ENCODE measurements around the gene XYLT1.

DNA sequence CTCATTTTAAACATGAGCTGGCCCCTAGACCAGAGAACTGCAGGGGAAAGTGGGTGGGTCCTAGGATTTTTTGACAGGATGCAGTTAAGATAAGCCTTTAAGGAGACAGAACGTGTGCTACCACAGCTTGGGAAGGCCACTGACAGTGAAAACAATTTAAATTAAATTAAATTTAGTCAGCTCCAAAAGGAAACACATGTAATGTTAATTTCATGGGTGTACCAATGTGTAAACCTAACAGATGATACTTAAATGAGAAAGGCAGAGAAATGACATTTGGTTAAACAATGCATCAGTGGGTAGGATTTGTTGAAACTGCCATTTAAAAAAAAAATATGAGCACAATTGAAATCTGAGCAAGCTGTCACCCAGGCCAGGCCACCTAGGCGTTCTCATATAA, 250.8 kb downstream of the XYLT1 start:
- no peak for TF ChIP-seq RFX5 (IDR thresholded peaks at IDR 0.05; ENCODE audit: low read depth, low read length)
- TF ChIP-seq, protein P1, sequence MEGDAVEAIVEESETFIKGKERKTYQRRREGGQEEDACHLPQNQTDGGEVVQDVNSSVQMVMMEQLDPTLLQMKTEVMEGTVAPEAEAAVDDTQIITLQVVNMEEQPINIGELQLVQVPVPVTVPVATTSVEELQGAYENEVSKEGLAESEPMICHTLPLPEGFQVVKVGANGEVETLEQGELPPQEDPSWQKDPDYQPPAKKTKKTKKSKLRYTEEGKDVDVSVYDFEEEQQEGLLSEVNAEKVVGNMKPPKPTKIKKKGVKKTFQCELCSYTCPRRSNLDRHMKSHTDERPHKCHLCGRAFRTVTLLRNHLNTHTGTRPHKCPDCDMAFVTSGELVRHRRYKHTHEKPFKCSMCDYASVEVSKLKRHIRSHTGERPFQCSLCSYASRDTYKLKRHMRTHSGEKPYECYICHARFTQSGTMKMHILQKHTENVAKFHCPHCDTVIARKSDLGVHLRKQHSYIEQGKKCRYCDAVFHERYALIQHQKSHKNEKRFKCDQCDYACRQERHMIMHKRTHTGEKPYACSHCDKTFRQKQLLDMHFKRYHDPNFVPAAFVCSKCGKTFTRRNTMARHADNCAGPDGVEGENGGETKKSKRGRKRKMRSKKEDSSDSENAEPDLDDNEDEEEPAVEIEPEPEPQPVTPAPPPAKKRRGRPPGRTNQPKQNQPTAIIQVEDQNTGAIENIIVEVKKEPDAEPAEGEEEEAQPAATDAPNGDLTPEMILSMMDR (conservative IDR thresholded peaks at IDR 0.05; ENCODE audit: low read depth, low read length) = no peak
- no peak for TF ChIP-seq FOS (IDR thresholded peaks at IDR 0.05; ENCODE audit: low read depth, low read length)
- no peak for TF ChIP-seq RAD21 (IDR thresholded peaks at IDR 0.05; ENCODE audit: low read length)
- no peak for TF ChIP-seq POLR2A (IDR thresholded peaks at IDR 0.05; ENCODE audit: low read depth, low read length)
- no peak for TF ChIP-seq MAZ (IDR thresholded peaks at IDR 0.05; ENCODE audit: borderline replicate concordance, low read depth, low read length)
- no peak for TF ChIP-seq SMC3 (IDR thresholded peaks at IDR 0.05; ENCODE audit: low read depth, low read length)
- no peak for TF ChIP-seq MXI1 (IDR thresholded peaks at IDR 0.05; ENCODE audit: borderline replicate concordance, low read depth, low read length)
- TF ChIP-seq CEBPB (IDR thresholded peaks at IDR 0.05; ENCODE audit: low read depth, low read length) = no peak
- TF ChIP-seq, protein P2, sequence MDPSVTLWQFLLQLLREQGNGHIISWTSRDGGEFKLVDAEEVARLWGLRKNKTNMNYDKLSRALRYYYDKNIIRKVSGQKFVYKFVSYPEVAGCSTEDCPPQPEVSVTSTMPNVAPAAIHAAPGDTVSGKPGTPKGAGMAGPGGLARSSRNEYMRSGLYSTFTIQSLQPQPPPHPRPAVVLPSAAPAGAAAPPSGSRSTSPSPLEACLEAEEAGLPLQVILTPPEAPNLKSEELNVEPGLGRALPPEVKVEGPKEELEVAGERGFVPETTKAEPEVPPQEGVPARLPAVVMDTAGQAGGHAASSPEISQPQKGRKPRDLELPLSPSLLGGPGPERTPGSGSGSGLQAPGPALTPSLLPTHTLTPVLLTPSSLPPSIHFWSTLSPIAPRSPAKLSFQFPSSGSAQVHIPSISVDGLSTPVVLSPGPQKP (IDR thresholded peaks at IDR 0.05; ENCODE audit: borderline replicate concordance, low read depth, low read length) = no peak
- TF ChIP-seq CHD1 (IDR thresholded peaks at IDR 0.05; ENCODE audit: low read depth, low read length) = no peak
- no peak for TF ChIP-seq NFE2L2 (IDR thresholded peaks at IDR 0.05; ENCODE audit: low read depth, low read length)
